MCF 10A (cell line): ENCODE data around the gene ACTA1. TPM values are rescaled to one million over a fixed set of nuclear protein-coding genes. Genes with fewer than 3 reads are reported as not detected.

Source experiments
- BruUV-seq: library from RNA; stranded (reverse); fragments of 400-500 nt; replicated peaks from 2 replicates; lab custom pipeline; 2021; lab: Mats Ljungman, UMichigan
- CTCF ChIA-PET: fragments of 300-600 bp; sonication (Branson Sonifier 250); formaldehyde crosslinking; extraction: SDS; loops from one replicate; lab custom pipeline; 2021; ENCODE audit warnings: antibody characterized with exemption, inconsistent platforms; lab: Yijun Ruan, JAX
- POLR2A ChIA-PET: fragments of 300-600, 350-650 bp; sonication (Branson Sonifier 250); formaldehyde crosslinking; extraction: SDS; loops from one replicate; lab custom pipeline; 2020; ENCODE audit warnings: antibody characterized with exemption, inconsistent platforms; lab: Yijun Ruan, JAX
- DNase-seq: peaks from one replicate; pipeline ENCODE4 v3.0.0-alpha.2; 2018; ENCODE audit not compliant: unreplicated experiment
- H3K27ac Mint-ChIP-seq: one replicate; pipeline ENCODE4 v1.8.0; 2022; ENCODE audit warnings: mild to moderate bottlenecking, low read depth, mixed read lengths; ENCODE audit not compliant: unreplicated experiment
- H3K27me3 Mint-ChIP-seq: one replicate; pipeline ENCODE4 v1.8.0; 2022; ENCODE audit warnings: mixed read lengths; ENCODE audit not compliant: insufficient read depth, unreplicated experiment
- H3K36me3 Mint-ChIP-seq: one replicate; pipeline ENCODE4 v1.8.0; 2022; ENCODE audit warnings: mild to moderate bottlenecking, moderate library complexity, mixed read lengths; ENCODE audit not compliant: insufficient read depth, unreplicated experiment
- H3K4me1 Mint-ChIP-seq: one replicate; pipeline ENCODE4 v1.8.0; 2022; ENCODE audit warnings: mixed read lengths; ENCODE audit not compliant: insufficient read depth, unreplicated experiment
- H3K4me3 Mint-ChIP-seq: one replicate; pipeline ENCODE4 v1.8.0; 2022; ENCODE audit warnings: mild to moderate bottlenecking, moderate library complexity, mixed read lengths; ENCODE audit not compliant: unreplicated experiment
- H3K9me3 Mint-ChIP-seq: one replicate; pipeline ENCODE4 v1.8.0; 2022; ENCODE audit warnings: mixed read lengths; ENCODE audit not compliant: unreplicated experiment
- CTCF ChIP-seq: fragments of 200-600 bp; IDR thresholded peaks from one replicate; pipeline ENCODE4 v1.8.0; 2022; ENCODE audit warnings: antibody characterized with exemption, mild to moderate bottlenecking; ENCODE audit not compliant: unreplicated experiment
- intact Hi-C: fragments of 100-400 bp; cut with micrococcal nuclease; formaldehyde crosslinking; loops from 2 replicates; pipeline ENCODE4 v1.14.1; 2022
- total RNA-seq: library from RNA; stranded (reverse); gene quantifications from 2 replicates; pipeline ENCODE4 v1.2.3, GENCODE V29; 2022

ACTA1 gene
- total RNA-seq, 1 experiment from 2014 or later = not detected

GRCh38 chr1:229432905-229433304 is 989 bp downstream of the ACTA1 start:
- intact Hi-C loops = no loop called here
- H3K27me3 Mint-ChIP-seq = peaks cover 24% of the 10 kb centered on the region
- POLR2A ChIA-PET = no interaction called here
- CTCF ChIA-PET = interaction anchor here (0.6 kb wide), 1 partner anchor 26 kb away, joined by 3 read pairs; no protein-coding TSS in a partner anchor
- no peaks in the 10 kb centered on the region for H3K9me3 Mint-ChIP-seq
- H3K36me3 Mint-ChIP-seq = peaks cover 5% of the 10 kb centered on the region
- TF ChIP-seq CTCF = no peak
- no peak overlapping the region for H3K27ac Mint-ChIP-seq
- no peak for DNase-seq
- H3K4me3 Mint-ChIP-seq = no peak overlapping the region
- no peaks in the 10 kb centered on the region for H3K4me1 Mint-ChIP-seq
- BruUV-seq = no TSS peak

GRCh38 chr1:229432116-229432461 is 1.8 kb downstream of the ACTA1 start:
- ChIA-PET POLR2A (no interaction called here), CTCF (no interaction called here)
- DNase-seq = no peak
- peaks cover 25% of the 10 kb centered on the region for H3K27me3 Mint-ChIP-seq
- no peaks in the 10 kb centered on the region for H3K36me3 Mint-ChIP-seq
- H3K4me3 Mint-ChIP-seq = no peak overlapping the region
- no TSS peak for BruUV-seq
- intact Hi-C loops = no loop called here
- H3K27ac Mint-ChIP-seq = no peak overlapping the region
- no peaks in the 10 kb centered on the region for H3K4me1 Mint-ChIP-seq
- no peaks in the 10 kb centered on the region for H3K9me3 Mint-ChIP-seq
- no peak for TF ChIP-seq CTCF

GRCh38 chr1:229431284-229432115 is 2.4 kb downstream of the ACTA1 start:
- Mint-ChIP-seq H3K36me3 (no peaks in the 10 kb centered on the region), H3K4me1 (no peaks in the 10 kb centered on the region), H3K27me3 (peaks cover 31% of the 10 kb centered on the region), H3K27ac (no peak overlapping the region), H3K4me3 (no peak overlapping the region), H3K9me3 (no peaks in the 10 kb centered on the region)
- BruUV-seq = no TSS peak
- no peak for TF ChIP-seq CTCF
- ChIA-PET POLR2A (interaction anchor here (1.7 kb wide), 1 partner anchor 10 kb away, joined by 5 read pairs; no protein-coding TSS in a partner anchor), CTCF (interaction anchor here (1.0 to 2.0 kb wide), 4 partner anchors 11 to 176 kb away, joined by 3 to 8 read pairs (median 5); no protein-coding TSS in a partner anchor)
- DNase-seq = no peak
- intact Hi-C loops = no loop called here

GRCh38 chr1:229430761-229431283 is 3.1 kb downstream of the ACTA1 start:
- POLR2A ChIA-PET = interaction anchor here (1.7 kb wide), 1 partner anchor 10 kb away, joined by 5 read pairs; no protein-coding TSS in a partner anchor
- no TSS peak for BruUV-seq
- no peak for DNase-seq
- no peak for TF ChIP-seq CTCF
- no peaks in the 10 kb centered on the region for H3K4me1 Mint-ChIP-seq
- peaks cover 38% of the 10 kb centered on the region for H3K27me3 Mint-ChIP-seq
- no peaks in the 10 kb centered on the region for H3K36me3 Mint-ChIP-seq
- H3K9me3 Mint-ChIP-seq = no peaks in the 10 kb centered on the region
- intact Hi-C loops = no loop called here
- CTCF ChIA-PET = interaction anchor here (0.8 to 2.0 kb wide), 6 partner anchors 11 to 175 kb away, joined by 3 to 8 read pairs (median 5); no protein-coding TSS in a partner anchor
- H3K4me3 Mint-ChIP-seq = no peak overlapping the region
- no peak overlapping the region for H3K27ac Mint-ChIP-seq
